Activated T-helper 2 cell treated with anti-CD3 and anti-CD28 coated beads, Interferon-gamma antibody, Interleukin-2, Interleukin-4, amounts not matched to agents 10 μg/mL and 5 μg/mL and 100 μg/mL, durations not matched to agents 14 hours and 24 hours and 36 hours (primary cell): ENCODE data around the gene TBX22. TPM values are rescaled to one million over a fixed set of nuclear protein-coding genes. Genes with fewer than 3 reads are reported as not detected.
"Not testable (repeated sequence)": the region's sequence is repeated elsewhere in the genome, so short reads cannot be mapped to it uniquely, and the experiment has no call there.

ENCODE experiments used
- DNase-seq: peaks from one replicate; pipeline ENCODE4 v3.0.0; 2021; ENCODE audit warnings: low spot score
- H3K27ac Mint-ChIP-seq: one replicate; pipeline ENCODE4 v1.8.0; 2021; ENCODE audit warnings: mixed read lengths
- H3K27me3 Mint-ChIP-seq: one replicate; pipeline ENCODE4 v1.8.0; 2021; ENCODE audit warnings: low read depth, mixed read lengths
- H3K36me3 Mint-ChIP-seq: one replicate; pipeline ENCODE4 v1.8.0; 2021; ENCODE audit warnings: low read depth, mixed read lengths
- H3K4me1 Mint-ChIP-seq: one replicate; pipeline ENCODE4 v1.8.0; 2021; ENCODE audit warnings: low read depth, mixed read lengths
- H3K4me3 Mint-ChIP-seq: one replicate; pipeline ENCODE4 v1.8.0; 2021; ENCODE audit warnings: low read depth, mild to moderate bottlenecking, moderate library complexity, mixed read lengths
- H3K9me3 Mint-ChIP-seq: one replicate; pipeline ENCODE4 v1.8.0; 2021; ENCODE audit warnings: mixed read lengths
- intact Hi-C: fragments of 100-400 bp; cut with micrococcal nuclease; formaldehyde crosslinking; loops from one replicate; pipeline ENCODE4 v1.15.1; 2023
- total RNA-seq: library from RNA; stranded (reverse); gene quantifications from 2 replicates; pipeline ENCODE4 v1.2.3, GENCODE V29; 2022

The TBX22 gene
- not detected in 2 replicates for total RNA-seq

GRCh38 chrX:80014141-80014940, at the start of gene TBX22:
Gene TBX22, plus strand, starts transcription at chrX:80014753. Its CDS starts 7,517 bp downstream, at chrX:80022270.
- H3K36me3 Mint-ChIP-seq: no peaks in the 10 kb centered on the region
- no peak for DNase-seq
- H3K9me3 Mint-ChIP-seq: no peaks in the 10 kb centered on the region
- no peaks in the 10 kb centered on the region for H3K4me1 Mint-ChIP-seq
- intact Hi-C loops: no loop called here
- H3K27ac Mint-ChIP-seq: no peak within 1 kb of the TSS
- H3K27me3 Mint-ChIP-seq: no peaks in the 10 kb centered on the region
- no peak within 1 kb of the TSS for H3K4me3 Mint-ChIP-seq

GRCh38 chrX:79975605-79976004, 38.9 kb upstream of the TBX22 start:
- Mint-ChIP-seq H3K9me3 (peaks cover 12% of the 10 kb centered on the region), H3K4me3 (no peak overlapping the region)

GRCh38 chrX:80004458-80004857, 10.1 kb upstream of the TBX22 start:
- Mint-ChIP-seq H3K9me3 (no peaks in the 10 kb centered on the region), H3K4me1 (no peaks in the 10 kb centered on the region), H3K27ac (no peak overlapping the region), H3K4me3 (no peak overlapping the region), H3K27me3 (no peaks in the 10 kb centered on the region), H3K36me3 (no peaks in the 10 kb centered on the region)
- DNase-seq: no peak
- intact Hi-C loops: no loop called here

More at GRCh38 chrX:79975605-79976004, 38.9 kb upstream of the TBX22 start:
- Mint-ChIP-seq H3K27me3 (no peaks in the 10 kb centered on the region), H3K4me1 (no peaks in the 10 kb centered on the region), H3K36me3 (no peaks in the 10 kb centered on the region), H3K27ac (no peak overlapping the region)
- intact Hi-C loops: no loop called here
- DNase-seq: no peak

- no peaks in the 10 kb centered on the region for H3K27me3 Mint-ChIP-seq
- no peak overlapping the region for H3K27ac Mint-ChIP-seq
- H3K9me3 Mint-ChIP-seq: no peaks in the 10 kb centered on the region
- no peak overlapping the region for H3K4me3 Mint-ChIP-seq
- intact Hi-C loops: no loop called here
- no peak for DNase-seq
- H3K4me1 Mint-ChIP-seq: no peaks in the 10 kb centered on the region
- no peaks in the 10 kb centered on the region for H3K36me3 Mint-ChIP-seq
Measured at GRCh38 chrX:80011522-80011921, 3.0 kb upstream of the TBX22 start.

- Mint-ChIP-seq H3K36me3 (no peaks in the 10 kb centered on the region), H3K27ac (no peak overlapping the region), H3K9me3 (no peaks in the 10 kb centered on the region), H3K27me3 (no peaks in the 10 kb centered on the region), H3K4me3 (no peak overlapping the region), H3K4me1 (no peaks in the 10 kb centered on the region)
- intact Hi-C loops: no loop called here
- DNase-seq: no peak
Measured at GRCh38 chrX:80016182-80016581, 1.6 kb downstream of the TBX22 start.

GRCh38 chrX:80021621-80022020, 7.1 kb downstream of the TBX22 start:
- H3K9me3 Mint-ChIP-seq: no peaks in the 10 kb centered on the region
- no peak for DNase-seq
- H3K4me3 Mint-ChIP-seq: no peak overlapping the region
- no peak overlapping the region for H3K27ac Mint-ChIP-seq
- H3K36me3 Mint-ChIP-seq: no peaks in the 10 kb centered on the region
- intact Hi-C loops: no loop called here
- peaks cover 7% of the 10 kb centered on the region for H3K27me3 Mint-ChIP-seq
- no peaks in the 10 kb centered on the region for H3K4me1 Mint-ChIP-seq

- Mint-ChIP-seq H3K4me3 (no peak overlapping the region), H3K4me1 (no peaks in the 10 kb centered on the region), H3K27me3 (peaks cover 7% of the 10 kb centered on the region), H3K27ac (no peak overlapping the region), H3K36me3 (no peaks in the 10 kb centered on the region), H3K9me3 (no peaks in the 10 kb centered on the region)
- intact Hi-C loops: no loop called here
- no peak for DNase-seq
Measured at GRCh38 chrX:80022363-80023031, 7.9 kb downstream of the TBX22 start.

- DNase-seq: no peak
- H3K9me3 Mint-ChIP-seq: no peaks in the 10 kb centered on the region
- H3K27ac Mint-ChIP-seq: no peak overlapping the region
- intact Hi-C loops: no loop called here
- H3K4me1 Mint-ChIP-seq: no peaks in the 10 kb centered on the region
- no peaks in the 10 kb centered on the region for H3K36me3 Mint-ChIP-seq
- no peak overlapping the region for H3K4me3 Mint-ChIP-seq
- H3K27me3 Mint-ChIP-seq: peaks cover 7% of the 10 kb centered on the region
Measured at GRCh38 chrX:80026116-80026515, 11.6 kb downstream of the TBX22 start.

- H3K27me3 Mint-ChIP-seq, DNase-seq: not testable (repeated sequence)
Measured at GRCh38 chrX:80066156-80066555, 51.6 kb downstream of the TBX22 start.

GRCh38 chrX:80075625-80076024, 61.1 kb downstream of the TBX22 start:
- intact Hi-C loops, H3K4me1 Mint-ChIP-seq, H3K27me3 Mint-ChIP-seq, H3K4me3 Mint-ChIP-seq, DNase-seq, H3K36me3 Mint-ChIP-seq, H3K27ac Mint-ChIP-seq: not testable (repeated sequence)
- H3K9me3 Mint-ChIP-seq: peaks cover 13% of the 10 kb centered on the region

More at GRCh38 chrX:80066156-80066555, 51.6 kb downstream of the TBX22 start:
- H3K4me3 Mint-ChIP-seq, intact Hi-C loops, H3K36me3 Mint-ChIP-seq, H3K27ac Mint-ChIP-seq, H3K4me1 Mint-ChIP-seq: not testable (repeated sequence)
- peaks cover 31% of the 10 kb centered on the region for H3K9me3 Mint-ChIP-seq
